Fibroblast of skin of abdomen (primary cell): ENCODE data around the gene NBPF26.
"Not testable (repeated sequence)": the region's sequence is repeated elsewhere in the genome, so short reads cannot be mapped to it uniquely, and the experiment has no call there.

Experiments used
- DNase-seq: peaks from one replicate; pipeline ENCODE4 v3.0.0-alpha.2; 2013

The NBPF26 gene

DNA sequence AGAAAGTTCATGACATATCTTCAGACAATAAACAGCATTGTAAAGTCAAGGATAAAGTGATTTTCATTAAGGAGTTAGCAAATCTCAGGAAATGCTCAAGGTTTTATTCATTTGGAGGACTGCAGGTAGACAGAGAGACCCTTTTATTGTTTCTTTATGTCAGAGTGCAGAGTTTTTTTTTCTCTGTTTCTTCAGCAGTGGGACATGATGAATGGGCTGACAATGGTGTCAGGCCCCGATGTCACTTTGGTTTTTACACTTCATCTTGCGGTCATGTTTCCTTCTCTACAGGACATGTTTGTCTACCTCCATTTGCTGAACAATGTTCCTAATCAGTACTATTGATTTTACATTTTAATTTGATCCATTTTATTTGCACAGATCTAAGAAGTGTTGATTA, 134.4 kb downstream of the NBPF26 start:
- DNase-seq, result not testable (repeated sequence)

- DNase-seq, result peak; percentile 61
Measured at GRCh38 chr1:120859615-120860234, 136.0 kb downstream of the NBPF26 start.

DNA sequence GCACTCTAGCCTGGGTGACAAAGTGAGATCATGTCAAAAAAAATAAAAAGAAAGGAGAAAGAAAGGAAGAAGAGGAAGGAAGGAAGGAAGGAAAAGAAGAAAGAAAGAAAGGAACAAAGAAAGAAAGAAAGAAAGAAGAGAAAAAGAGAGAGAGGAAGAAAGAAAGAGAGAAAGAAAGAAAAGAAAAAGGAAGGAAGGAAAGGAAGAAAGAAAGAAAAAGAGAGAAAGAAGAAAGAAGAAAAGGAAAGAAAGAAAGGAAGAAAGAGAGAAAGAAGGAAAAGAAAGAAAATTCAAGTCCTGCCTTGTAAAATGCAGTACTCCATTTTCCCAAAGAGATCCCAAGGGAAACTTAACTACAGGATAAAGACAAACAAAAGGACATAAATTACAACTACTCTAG, 154.5 kb downstream of the NBPF26 start:
- DNase-seq, result not testable (repeated sequence)

DNA sequence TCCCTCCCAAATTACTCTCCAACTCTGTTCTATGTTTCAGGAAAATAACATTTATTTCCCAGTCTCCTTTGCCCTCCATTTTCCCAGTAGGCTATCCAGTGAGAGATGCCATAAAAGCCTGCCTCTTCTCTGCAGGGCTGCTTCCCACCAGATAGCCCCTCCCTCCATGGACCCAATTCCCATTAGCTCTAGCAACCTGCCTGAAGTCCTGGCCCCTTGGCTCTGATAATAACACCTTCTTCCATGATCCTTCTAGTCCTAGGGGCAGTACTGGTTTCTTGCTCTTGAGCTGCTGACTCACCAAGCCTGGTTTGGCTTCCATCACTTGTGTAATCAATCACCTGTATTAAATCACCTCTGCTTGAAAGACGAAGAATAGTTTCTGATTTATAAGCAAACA, 156.3 kb downstream of the NBPF26 start:
- not testable (repeated sequence) for DNase-seq

- DNase-seq, result not testable (repeated sequence)
Measured at GRCh38 chr1:120881934-120882333, 158.2 kb downstream of the NBPF26 start.
